Natural killer cell treated with Interleukin-12 subunit alpha and Interleukin-12 subunit beta and Interleukin-15 and Interleukin-18, amount 100 ng/mL, for 72 hours (primary cell): ENCODE measurements around the gene USP25. TPM values are rescaled to one million over a fixed set of nuclear protein-coding genes. Genes with fewer than 3 reads are reported as not detected.

Source experiments
- ATAC-seq, 2 donors: fragments of 150-1000 bp; cut with Tn5 transposase in 1 of 2; sonication (Bioruptor Pico), chemical (Tn5 transposase) in 1 of 2; 2 replicates each; pipeline ENCODE4 v1.10.0; 2021
- DNase-seq: peaks from one replicate; pipeline ENCODE4 v3.0.0; 2022; ENCODE audit warnings: low spot score
- H3K27ac Mint-ChIP-seq, 2 donors: 1 replicate in 1 of 2; 2 replicates in 1 of 2; pipeline ENCODE4 v1.8.0; 2022; ENCODE audit warnings: mixed read lengths in 2 of 2, mild to moderate bottlenecking in 1 of 2, moderate library complexity in 1 of 2
- H3K27me3 Mint-ChIP-seq, 2 donors: 1 replicate in 1 of 2; 2 replicates in 1 of 2; pipeline ENCODE4 v1.8.0; 2022; ENCODE audit warnings: mixed read lengths in 2 of 2
- H3K36me3 Mint-ChIP-seq: one replicate; pipeline ENCODE4 v1.8.0; 2022; ENCODE audit warnings: mixed read lengths
- H3K4me1 Mint-ChIP-seq, 2 donors: 1 replicate in 1 of 2; 2 replicates in 1 of 2; pipeline ENCODE4 v1.8.0; 2022; ENCODE audit warnings: low read depth in 2 of 2, mixed read lengths in 2 of 2, mild to moderate bottlenecking in 1 of 2
- H3K4me3 Mint-ChIP-seq: one replicate; pipeline ENCODE4 v1.8.0; 2022; ENCODE audit warnings: mixed read lengths
- H3K9me3 Mint-ChIP-seq: 2 replicates; pipeline ENCODE4 v1.8.0; 2022; ENCODE audit warnings: mixed read lengths
- total RNA-seq, 2 donors: library from RNA; stranded (reverse); gene quantifications; one replicate each; pipeline ENCODE4 v1.2.3, GENCODE V29; 2022

The USP25 gene
- total RNA-seq, 2 donors from 2014 or later = 35.6 to 39.7 TPM

DNA sequence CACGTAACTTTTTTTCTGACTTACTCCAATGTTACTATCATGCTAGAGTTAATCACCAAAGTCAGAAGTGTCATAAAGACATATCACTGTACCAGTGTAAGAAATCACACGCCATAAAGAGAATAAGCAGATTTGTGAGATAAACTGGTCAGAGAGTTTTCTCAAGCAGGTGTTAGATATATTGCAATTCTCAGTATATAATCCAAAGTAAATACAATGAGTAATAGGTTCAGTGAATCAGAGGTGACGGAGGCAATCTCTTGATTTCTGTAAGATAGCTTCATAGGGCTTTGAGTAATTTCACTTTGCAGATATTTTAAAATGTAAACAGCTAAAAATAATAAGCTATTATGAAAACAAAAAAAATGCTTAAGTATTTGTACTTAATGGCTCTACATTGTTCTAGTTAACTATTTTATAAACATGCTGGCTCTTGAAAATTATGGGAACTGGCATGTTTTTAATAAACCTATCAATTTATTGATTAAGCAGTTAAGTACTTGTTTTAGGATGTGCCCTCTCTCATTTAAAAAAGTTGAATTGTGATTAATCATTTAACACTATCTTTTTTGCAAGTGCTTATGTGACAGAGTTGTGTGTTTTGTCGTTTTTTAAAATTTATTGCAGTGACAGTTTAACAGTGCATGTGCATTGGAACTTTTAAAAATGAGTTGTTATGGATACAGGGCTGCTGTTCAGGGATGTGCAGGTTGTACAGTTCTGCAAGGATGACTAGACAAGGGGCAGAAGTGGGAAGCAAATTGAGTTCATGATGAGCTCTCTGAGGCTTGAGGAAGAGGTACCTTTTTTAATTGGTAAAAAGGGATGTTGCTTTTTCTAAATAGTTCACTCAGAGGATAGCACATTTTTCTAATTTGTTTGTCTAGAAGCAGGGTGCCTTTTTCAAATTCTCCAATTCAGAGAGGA is 119.1 kb downstream of the USP25 start:
- Mint-ChIP-seq H3K36me3 (no peaks in the 10 kb centered on the region), H3K27ac (no peak overlapping the region), H3K4me3 (no peak overlapping the region), H3K4me1 (no peaks in the 10 kb centered on the region), H3K27me3 (no peaks in the 10 kb centered on the region), H3K9me3 (no peaks in the 10 kb centered on the region)
- ATAC-seq (no peak), DNase-seq (no peak)

DNA sequence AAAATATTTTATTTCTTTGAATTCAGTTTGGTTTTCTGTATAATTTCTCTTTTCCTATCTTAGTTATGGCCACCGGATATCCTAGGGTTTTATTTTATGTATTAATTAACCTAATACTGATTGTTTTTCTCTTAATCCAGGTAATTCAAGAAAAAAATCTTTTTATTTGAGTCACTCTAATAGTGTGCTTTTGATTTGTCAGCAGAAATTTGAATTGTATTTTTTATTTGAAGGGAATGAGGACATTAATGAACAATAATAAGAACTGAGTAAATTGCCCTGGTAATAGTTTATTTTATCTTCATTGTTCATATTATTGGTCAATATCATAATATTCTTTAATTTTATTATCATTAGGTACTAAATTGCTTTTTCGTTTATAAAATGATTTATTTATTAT is 120.1 kb downstream of the USP25 start:
- H3K36me3 Mint-ChIP-seq = peaks cover 7% of the 10 kb centered on the region
- no peaks in the 10 kb centered on the region for H3K27me3 Mint-ChIP-seq
- DNase-seq (no peak), ATAC-seq (no peak)
- no peak overlapping the region for H3K27ac Mint-ChIP-seq
- peaks cover 0 to 4% of the 10 kb centered on the region in 2 donors for H3K4me1 Mint-ChIP-seq
- no peaks in the 10 kb centered on the region for H3K9me3 Mint-ChIP-seq
- H3K4me3 Mint-ChIP-seq = no peak overlapping the region

GRCh38 chr21:15850645-15851044 is 120.9 kb downstream of the USP25 start:
- H3K4me3 Mint-ChIP-seq = no peak overlapping the region
- no peaks in the 10 kb centered on the region for H3K9me3 Mint-ChIP-seq
- peaks cover 0 to 4% of the 10 kb centered on the region in 2 donors for H3K4me1 Mint-ChIP-seq
- no peak for DNase-seq
- H3K27me3 Mint-ChIP-seq = no peaks in the 10 kb centered on the region
- no peak overlapping the region for H3K27ac Mint-ChIP-seq
- ATAC-seq = no peak
- H3K36me3 Mint-ChIP-seq = peaks cover 8% of the 10 kb centered on the region

DNA sequence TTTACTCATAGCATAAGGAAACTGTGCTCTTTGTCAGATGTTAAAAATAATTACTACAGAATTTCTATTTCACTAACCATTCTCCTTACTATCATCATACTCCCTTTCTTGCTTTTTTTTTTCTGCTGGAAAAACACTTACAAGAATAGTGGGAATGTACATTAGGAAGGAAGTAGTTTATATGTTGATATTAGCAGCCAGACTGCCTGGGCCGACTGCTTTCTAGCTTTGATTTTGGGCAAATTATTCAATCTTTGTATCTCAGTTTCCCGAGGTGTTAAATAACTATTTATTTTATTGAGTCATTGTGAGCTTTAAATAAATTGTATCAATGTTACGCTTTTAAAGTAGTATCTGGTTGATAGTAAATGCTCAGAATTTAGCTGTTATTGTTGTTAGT is 122.4 kb downstream of the USP25 start:
- no peak for DNase-seq
- H3K27ac Mint-ChIP-seq = no peak overlapping the region
- peaks cover 0 to 4% of the 10 kb centered on the region in 2 donors for H3K4me1 Mint-ChIP-seq
- no peaks in the 10 kb centered on the region for H3K27me3 Mint-ChIP-seq
- no peak for ATAC-seq
- H3K36me3 Mint-ChIP-seq = peaks cover 13% of the 10 kb centered on the region
- no peaks in the 10 kb centered on the region for H3K9me3 Mint-ChIP-seq
- no peak overlapping the region for H3K4me3 Mint-ChIP-seq

DNA sequence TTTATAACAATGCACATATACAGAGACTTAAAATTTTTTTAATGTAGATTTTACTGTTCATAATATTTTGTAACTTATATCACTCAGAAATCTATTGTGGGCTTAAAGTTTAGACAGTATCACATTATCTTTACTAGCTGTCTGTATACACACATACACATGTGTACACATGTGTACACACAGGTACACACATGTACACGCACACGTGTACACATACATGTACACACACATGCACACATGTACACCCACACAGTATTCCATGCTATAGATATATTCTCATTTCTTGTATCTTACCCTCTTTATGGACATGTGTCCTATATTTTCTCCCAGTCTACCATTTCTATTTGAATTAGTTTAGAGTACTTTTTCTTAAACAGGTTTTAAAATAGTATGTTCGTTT is 123.3 kb downstream of the USP25 start:
- no peak overlapping the region for H3K4me3 Mint-ChIP-seq
- H3K36me3 Mint-ChIP-seq = peaks cover 13% of the 10 kb centered on the region
- ATAC-seq (no peak), DNase-seq (no peak)
- H3K27me3 Mint-ChIP-seq = no peaks in the 10 kb centered on the region
- H3K27ac Mint-ChIP-seq = no peak overlapping the region
- no peaks in the 10 kb centered on the region for H3K9me3 Mint-ChIP-seq
- H3K4me1 Mint-ChIP-seq = peaks cover 4 to 5% of the 10 kb centered on the region in 2 donors

DNA sequence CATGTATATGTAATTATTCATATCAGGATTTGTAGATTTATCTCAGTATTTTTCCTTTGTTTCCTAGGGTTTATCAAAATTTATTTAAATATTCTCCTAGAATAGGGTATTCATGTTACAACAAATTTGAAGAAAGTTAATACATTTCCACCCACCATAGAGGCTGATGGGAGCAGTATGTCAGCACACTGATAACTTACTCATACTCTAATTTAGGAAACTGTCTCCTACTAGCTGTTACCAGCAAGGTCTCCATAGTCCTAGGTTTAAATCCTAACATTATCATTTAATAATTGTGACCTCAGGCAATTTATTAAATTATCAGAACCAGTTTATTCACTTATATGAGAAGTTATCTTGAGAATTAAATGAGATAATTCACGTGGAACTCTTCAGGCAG is 127.0 kb downstream of the USP25 start:
- peaks cover 13% of the 10 kb centered on the region for H3K36me3 Mint-ChIP-seq
- H3K27ac Mint-ChIP-seq = no peak overlapping the region
- no peak overlapping the region for H3K4me3 Mint-ChIP-seq
- DNase-seq = no peak
- peaks cover 4 to 5% of the 10 kb centered on the region in 2 donors for H3K4me1 Mint-ChIP-seq
- H3K27me3 Mint-ChIP-seq = no peaks in the 10 kb centered on the region
- ATAC-seq = no peak
- no peaks in the 10 kb centered on the region for H3K9me3 Mint-ChIP-seq

DNA sequence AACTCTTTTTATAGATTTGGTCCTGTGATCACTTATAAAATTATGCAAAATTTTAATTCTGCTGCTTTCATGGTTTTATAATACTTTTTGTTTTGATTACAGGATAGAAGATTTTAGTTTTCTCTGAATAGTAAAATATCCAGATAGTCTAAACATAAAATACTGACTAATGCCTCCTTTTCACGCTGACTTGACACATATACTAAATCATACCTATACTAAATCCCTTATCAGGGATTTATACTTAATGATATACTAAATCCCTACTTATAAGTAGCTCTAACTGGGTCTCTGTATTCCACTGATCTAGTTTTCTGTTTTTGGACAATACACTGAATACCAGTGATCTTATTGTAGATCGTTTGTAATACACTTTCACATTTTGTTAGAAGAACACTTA is 128.0 kb downstream of the USP25 start:
- Mint-ChIP-seq H3K4me3 (no peak overlapping the region), H3K9me3 (no peaks in the 10 kb centered on the region), H3K4me1 (peaks cover 4 to 5% of the 10 kb centered on the region in 2 donors), H3K36me3 (peaks cover 13% of the 10 kb centered on the region), H3K27me3 (no peaks in the 10 kb centered on the region), H3K27ac (no peak overlapping the region)
- DNase-seq (no peak), ATAC-seq (no peak)

- Mint-ChIP-seq H3K4me1 (peaks cover 0 to 5% of the 10 kb centered on the region in 2 donors), H3K9me3 (no peaks in the 10 kb centered on the region), H3K27me3 (no peaks in the 10 kb centered on the region), H3K27ac (no peak overlapping the region), H3K36me3 (peaks cover 5% of the 10 kb centered on the region), H3K4me3 (no peak overlapping the region)
- ATAC-seq (no peak), DNase-seq (no peak)
Measured at GRCh38 chr21:15860541-15860940, 130.8 kb downstream of the USP25 start.

- Mint-ChIP-seq H3K9me3 (no peaks in the 10 kb centered on the region), H3K27ac (no peak overlapping the region), H3K27me3 (no peaks in the 10 kb centered on the region), H3K4me1 (no peaks in the 10 kb centered on the region), H3K36me3 (peaks cover 6% of the 10 kb centered on the region), H3K4me3 (no peak overlapping the region)
- DNase-seq (no peak), ATAC-seq (no peak)
Measured at GRCh38 chr21:15868940-15869339, 139.2 kb downstream of the USP25 start.

DNA sequence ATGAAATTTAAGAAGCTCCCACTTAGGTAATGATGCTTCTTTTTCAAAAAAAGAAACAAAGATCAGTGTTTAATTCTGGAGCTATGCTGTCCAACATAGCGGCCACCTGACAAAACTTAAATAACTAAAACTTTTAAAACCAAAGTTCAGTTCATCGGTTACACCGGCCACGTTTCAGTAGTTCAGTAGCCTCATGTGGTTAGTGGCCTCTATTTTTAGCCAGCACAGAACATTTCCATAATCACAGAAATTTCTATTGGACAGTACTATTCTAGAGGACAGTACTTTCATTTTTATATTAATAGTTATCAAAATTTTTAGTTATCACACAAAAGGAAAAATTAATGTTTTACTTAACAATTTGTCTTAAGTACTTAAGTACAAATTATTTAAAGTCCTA is 141.0 kb downstream of the USP25 start:
- H3K36me3 Mint-ChIP-seq = peaks cover 18% of the 10 kb centered on the region
- ATAC-seq (no peak), DNase-seq (no peak)
- no peaks in the 10 kb centered on the region for H3K4me1 Mint-ChIP-seq
- H3K27me3 Mint-ChIP-seq = no peaks in the 10 kb centered on the region
- no peak overlapping the region for H3K27ac Mint-ChIP-seq
- no peaks in the 10 kb centered on the region for H3K9me3 Mint-ChIP-seq
- no peak overlapping the region for H3K4me3 Mint-ChIP-seq

DNA sequence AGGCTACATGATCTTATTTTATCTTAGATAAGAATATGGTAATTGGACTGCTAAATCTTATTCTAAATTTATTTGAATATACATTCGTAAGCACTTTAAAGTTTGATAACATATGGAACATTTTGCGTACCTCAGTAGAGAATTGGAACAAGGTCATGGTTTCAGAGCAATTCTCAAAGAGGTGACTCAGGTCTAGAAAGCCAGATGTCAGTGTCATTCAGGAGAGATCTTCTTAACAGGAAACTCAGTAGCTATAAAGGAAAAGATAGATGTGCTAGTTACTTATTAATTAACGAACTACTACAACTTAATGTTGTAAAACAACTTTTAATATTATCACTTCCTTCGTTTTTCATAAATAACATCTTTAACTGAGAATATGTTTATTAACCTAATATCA is 142.5 kb downstream of the USP25 start:
- Mint-ChIP-seq H3K4me1 (no peaks in the 10 kb centered on the region), H3K9me3 (no peaks in the 10 kb centered on the region)
- ATAC-seq = no peak

GRCh38 chr21:15874615-15875014 is 144.8 kb downstream of the USP25 start:
- Mint-ChIP-seq H3K9me3 (no peaks in the 10 kb centered on the region), H3K4me3 (no peak overlapping the region), H3K27ac (no peak overlapping the region), H3K36me3 (peaks cover 15% of the 10 kb centered on the region), H3K4me1 (no peaks in the 10 kb centered on the region), H3K27me3 (no peaks in the 10 kb centered on the region)
- DNase-seq = no peak
- ATAC-seq = no peak

More for the DNA sequence above, 142.5 kb downstream of the USP25 start:
- Mint-ChIP-seq H3K27ac (no peak overlapping the region), H3K36me3 (peaks cover 20% of the 10 kb centered on the region), H3K27me3 (no peaks in the 10 kb centered on the region), H3K4me3 (no peak overlapping the region)
- no peak for DNase-seq

GRCh38 chr21:15875286-15875685 is 145.5 kb downstream of the USP25 start:
- Mint-ChIP-seq H3K27me3 (no peaks in the 10 kb centered on the region), H3K4me1 (no peaks in the 10 kb centered on the region), H3K9me3 (no peaks in the 10 kb centered on the region), H3K36me3 (peaks cover 19% of the 10 kb centered on the region), H3K27ac (no peak overlapping the region), H3K4me3 (no peak overlapping the region)
- ATAC-seq = no peak
- no peak for DNase-seq

DNA sequence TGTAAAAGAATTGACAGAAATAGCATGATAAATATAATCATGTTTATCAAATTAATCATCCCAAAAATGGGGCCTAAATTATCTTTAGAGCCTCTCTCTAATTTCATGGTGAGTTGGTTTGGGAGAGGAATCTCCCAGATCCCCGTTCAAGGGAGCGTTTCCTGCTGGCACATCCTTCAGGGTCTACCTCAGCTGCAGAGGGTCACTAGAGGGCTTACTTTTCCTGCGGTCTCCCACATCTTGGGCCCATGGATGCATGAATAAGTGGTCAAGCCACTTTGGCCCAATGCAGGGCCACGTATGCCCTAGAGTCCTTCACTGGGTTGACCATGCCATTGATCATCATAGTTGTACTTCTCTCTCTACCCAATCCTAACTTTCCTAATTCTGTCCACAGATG is 164.1 kb downstream of the USP25 start:
- Mint-ChIP-seq H3K4me3 (no peak overlapping the region), H3K27ac (no peak overlapping the region), H3K4me1 (no peaks in the 10 kb centered on the region), H3K9me3 (peaks cover 5% of the 10 kb centered on the region), H3K27me3 (no peaks in the 10 kb centered on the region), H3K36me3 (peaks cover 5% of the 10 kb centered on the region)
- ATAC-seq = no peak
- DNase-seq = no peak
